ENCODE measurements around the gene MIS12. TPM values are rescaled to one million over a fixed set of nuclear protein-coding genes. Genes with fewer than 3 reads are reported as not detected.
A peak's percentile ranks its signal among the peaks of the same experiment; 100 is the strongest.

The MIS12 gene
- polyA plus RNA-seq, 3 donors = 6.9 to 10.8 (median 8.9) TPM

GRCh38 chr17:5516060-5516792, 29.9 kb downstream of the MIS12 start:
- H3K27me3 ChIP-seq (ENCODE audit: control insufficient read depth in 2 of 2, insufficient read depth in 2 of 2, low read length in 2 of 2) = no peaks in the 10 kb centered on the region
- no peaks in the 10 kb centered on the region for H3K4me1 ChIP-seq (ENCODE audit: control insufficient read depth in 1 of 2, insufficient read depth in 2 of 2, low read length in 2 of 2)
- H3K36me3 ChIP-seq (replicated peaks in 1 of 2; ENCODE audit: control insufficient read depth in 1 of 2, insufficient read depth in 2 of 2, low read length in 2 of 2) = peaks cover 70 to 83% of the 10 kb centered on the region in 2 donors
- Mint-ChIP-seq H3K4me3 (peak overlapping the region in 1 of 2 donors; percentile 20), H3K36me3 (peaks cover 78 to 98% of the 10 kb centered on the region in 2 donors), H3K27ac (peak overlapping the region in 3 of 7 donors; percentile 4 to 15 (median 7)), H3K4me1 (peaks cover 3% of the 10 kb centered on the region), H3K27me3 (ENCODE audit: low read depth in 3 of 3) (no peaks in the 10 kb centered on the region), H3K9me3 (peaks cover 0 to 15% (median 6%) of the 10 kb centered on the region in 7 donors)
- no peak for DNase-seq
- intact Hi-C loops (cut with micrococcal nuclease) = no loop called here
- no peaks in the 10 kb centered on the region for H3K79me2 ChIP-seq (ENCODE audit: insufficient read depth, low read length)
- peaks cover 70% of the 10 kb centered on the region for H4K20me1 ChIP-seq (ENCODE audit: insufficient read depth, low read length)
- TF ChIP-seq CTCF (IDR thresholded peaks at IDR 0.05) = no peak
- no peak overlapping the region for H2AFZ ChIP-seq (ENCODE audit: insufficient read depth, low read depth, low read length, poor library complexity, severe bottlenecking)
- 71% methylated on average over 2 of the region's 5 CpGs for WGBS (ENCODE audit: insufficient coverage)
- H3K27ac ChIP-seq (ENCODE audit: low read depth in 1 of 2, low read length in 2 of 2) = no peak overlapping the region
- H3K9ac ChIP-seq (ENCODE audit: insufficient read depth, low read length, poor library complexity, severe bottlenecking) = no peak overlapping the region
- H3K4me2 ChIP-seq (replicated peaks; ENCODE audit: extremely low read depth, low read length, poor library complexity, severe bottlenecking) = no peak overlapping the region
- no peaks in the 10 kb centered on the region for H3K9me3 ChIP-seq (replicated peaks in 1 of 2; ENCODE audit: control insufficient read depth in 1 of 2, insufficient read depth in 1 of 2, low read length in 2 of 2)
- no peak overlapping the region for H3K4me3 ChIP-seq (replicated peaks in 1 of 3; ENCODE audit: low read depth in 2 of 3, low read length in 3 of 3)

- H3K4me1 Mint-ChIP-seq = no peaks in the 10 kb centered on the region
- intact Hi-C loops (cut with micrococcal nuclease) = no loop called here
- WGBS (ENCODE audit: insufficient coverage) = 100% methylated on average over 1 of the region's 1 CpG
- Histone ChIP-seq H3K27ac (ENCODE audit: low read depth in 1 of 2, low read length in 2 of 2) (no peak overlapping the region), H3K4me3 (replicated peaks in 1 of 3; ENCODE audit: low read depth in 2 of 3, low read length in 3 of 3) (no peak overlapping the region), H3K27me3 (ENCODE audit: control insufficient read depth in 2 of 2, insufficient read depth in 2 of 2, low read length in 2 of 2) (no peaks in the 10 kb centered on the region), H3K79me2 (ENCODE audit: insufficient read depth, low read length) (no peaks in the 10 kb centered on the region), H2AFZ (ENCODE audit: insufficient read depth, low read depth, low read length, poor library complexity, severe bottlenecking) (no peak overlapping the region), H3K4me1 (ENCODE audit: control insufficient read depth in 1 of 2, insufficient read depth in 2 of 2, low read length in 2 of 2) (no peaks in the 10 kb centered on the region), H3K36me3 (replicated peaks in 1 of 2; ENCODE audit: control insufficient read depth in 1 of 2, insufficient read depth in 2 of 2, low read length in 2 of 2) (peaks cover 82 to 90% of the 10 kb centered on the region in 2 donors), H3K9ac (ENCODE audit: insufficient read depth, low read length, poor library complexity, severe bottlenecking) (no peak overlapping the region), H4K20me1 (ENCODE audit: insufficient read depth, low read length) (peaks cover 82% of the 10 kb centered on the region), H3K4me2 (replicated peaks; ENCODE audit: extremely low read depth, low read length, poor library complexity, severe bottlenecking) (no peak overlapping the region), H3K9me3 (replicated peaks in 1 of 2; ENCODE audit: control insufficient read depth in 1 of 2, insufficient read depth in 1 of 2, low read length in 2 of 2) (no peaks in the 10 kb centered on the region)
- no peak overlapping the region for H3K27ac Mint-ChIP-seq
- H3K4me3 Mint-ChIP-seq = no peak overlapping the region
- no peak for DNase-seq
- H3K9me3 Mint-ChIP-seq = no peaks in the 10 kb centered on the region
- H3K27me3 Mint-ChIP-seq (ENCODE audit: low read depth in 3 of 3) = peaks cover 0 to 4% (median 0%) of the 10 kb centered on the region in 3 donors
- H3K36me3 Mint-ChIP-seq = peaks cover 82 to 99% of the 10 kb centered on the region in 2 donors
- TF ChIP-seq CTCF (IDR thresholded peaks at IDR 0.05) = no peak
Measured at GRCh38 chr17:5522476-5522875, 36.1 kb downstream of the MIS12 start.

All from CD14-positive monocyte (primary cell).